ENCODE measurements around the gene KCNE3. TPM values are rescaled to one million over a fixed set of nuclear protein-coding genes. Genes with fewer than 3 reads are reported as not detected.

KCNE3 gene
- total and polyA plus RNA-seq, 2 experiments from 2014 or later = 0.11 to 0.38 TPM

DNA sequence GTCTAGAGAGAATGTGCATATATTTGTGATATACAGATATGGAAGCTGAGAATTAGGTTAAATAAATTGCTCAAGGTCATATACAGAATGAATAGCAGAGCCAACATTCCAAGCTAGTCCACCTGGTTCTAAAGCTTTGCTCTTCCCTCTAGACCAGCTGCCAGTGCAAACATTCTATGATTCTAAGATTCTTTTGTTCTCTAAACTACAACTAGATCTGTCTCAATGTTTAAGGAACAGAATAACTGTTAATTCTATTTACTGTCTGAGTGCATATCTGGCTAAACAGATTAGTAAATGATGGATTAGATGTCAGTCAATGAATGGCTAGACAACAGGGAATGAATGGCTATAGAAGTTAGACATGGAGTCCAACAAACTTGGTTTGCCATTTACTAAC, 19.6 kb downstream of the KCNE3 start:
- TF ChIP-seq EZH2phosphoT487 (IDR thresholded peaks at IDR 0.05; ENCODE audit: insufficient read depth, low read depth) = no peak
- no peak for TF ChIP-seq EZH2 (IDR thresholded peaks at IDR 0.05; ENCODE audit: insufficient read depth, poor library complexity, severe bottlenecking)
- in situ Hi-C loops (cut with MboI) = loop anchor here (5.0 kb wide), 1 partner anchor 195 kb away; no protein-coding TSS in a partner anchor
- no peak for DNase-seq

GRCh38 chr11:74446532-74446938, 20.8 kb downstream of the KCNE3 start:
- H3F3A ChIP-seq (ENCODE audit: insufficient read depth) = no peaks in the 10 kb centered on the region
- no peak overlapping the region for H3K4me3 ChIP-seq
- no peaks in the 10 kb centered on the region for H3K79me2 ChIP-seq (ENCODE audit: insufficient read depth)
- DNase-seq = no peak
- no peak for TF ChIP-seq EZH2phosphoT487 (IDR thresholded peaks at IDR 0.05; ENCODE audit: insufficient read depth, low read depth)
- no peak for TF ChIP-seq EZH2 (IDR thresholded peaks at IDR 0.05; ENCODE audit: insufficient read depth, poor library complexity, severe bottlenecking)
- H3K9ac ChIP-seq = no peak overlapping the region
- H3K27ac ChIP-seq = no peak overlapping the region
- no peaks in the 10 kb centered on the region for H3K36me3 ChIP-seq (ENCODE audit: low read depth)
- H3K4me1 ChIP-seq (ENCODE audit: insufficient read depth) = 0 out of 2 replicates have a peak, but pooled peaks cover 5% of the 10 kb centered on the region
- no peaks in the 10 kb centered on the region for H4K20me1 ChIP-seq (ENCODE audit: insufficient read depth)
- H3K9me2 ChIP-seq (ENCODE audit: insufficient read depth) = no peaks in the 10 kb centered on the region
- no peaks in the 10 kb centered on the region for H3K9me3 ChIP-seq (ENCODE audit: low read depth)
- no peaks in the 10 kb centered on the region for H3K27me3 ChIP-seq (replicated peaks; ENCODE audit: insufficient read depth)
- WGBS, 2 experiments (ENCODE audit: low coverage in 1 of 2, low lambda C conversion rate in 2 of 2, missing lambda C conversion rate in 2 of 2) = 22 to 33% methylated on average over 1 of the region's 1 CpG
- H3K4me2 ChIP-seq (ENCODE audit: unreplicated experiment) = no peak overlapping the region
- H2AFZ ChIP-seq = no peak overlapping the region
- in situ Hi-C loops (cut with MboI) = loop anchor here (5.0 kb wide), 1 partner anchor 194 kb away; no protein-coding TSS in a partner anchor

More for the DNA sequence above, 19.6 kb downstream of the KCNE3 start:
- no peak overlapping the region for H2AFZ ChIP-seq
- H3K27me3 ChIP-seq (replicated peaks; ENCODE audit: insufficient read depth) = no peaks in the 10 kb centered on the region
- H3K36me3 ChIP-seq (ENCODE audit: low read depth) = no peaks in the 10 kb centered on the region
- H3K4me2 ChIP-seq (ENCODE audit: unreplicated experiment) = no peak overlapping the region
- no peaks in the 10 kb centered on the region for H4K20me1 ChIP-seq (ENCODE audit: insufficient read depth)
- H3K27ac ChIP-seq = no peak overlapping the region
- H3K4me1 ChIP-seq (ENCODE audit: insufficient read depth) = 0 out of 2 replicates have a peak, but pooled peaks cover 5% of the 10 kb centered on the region
- H3K9me3 ChIP-seq (ENCODE audit: low read depth) = no peaks in the 10 kb centered on the region
- H3F3A ChIP-seq (ENCODE audit: insufficient read depth) = no peaks in the 10 kb centered on the region
- H3K79me2 ChIP-seq (ENCODE audit: insufficient read depth) = no peaks in the 10 kb centered on the region
- H3K4me3 ChIP-seq = no peak overlapping the region
- H3K9ac ChIP-seq = no peak overlapping the region
- H3K9me2 ChIP-seq (ENCODE audit: insufficient read depth) = no peaks in the 10 kb centered on the region

GRCh38 chr11:74444173-74444826, 23.0 kb downstream of the KCNE3 start:
- no peak overlapping the region for H3K4me2 ChIP-seq (ENCODE audit: unreplicated experiment)

DNA sequence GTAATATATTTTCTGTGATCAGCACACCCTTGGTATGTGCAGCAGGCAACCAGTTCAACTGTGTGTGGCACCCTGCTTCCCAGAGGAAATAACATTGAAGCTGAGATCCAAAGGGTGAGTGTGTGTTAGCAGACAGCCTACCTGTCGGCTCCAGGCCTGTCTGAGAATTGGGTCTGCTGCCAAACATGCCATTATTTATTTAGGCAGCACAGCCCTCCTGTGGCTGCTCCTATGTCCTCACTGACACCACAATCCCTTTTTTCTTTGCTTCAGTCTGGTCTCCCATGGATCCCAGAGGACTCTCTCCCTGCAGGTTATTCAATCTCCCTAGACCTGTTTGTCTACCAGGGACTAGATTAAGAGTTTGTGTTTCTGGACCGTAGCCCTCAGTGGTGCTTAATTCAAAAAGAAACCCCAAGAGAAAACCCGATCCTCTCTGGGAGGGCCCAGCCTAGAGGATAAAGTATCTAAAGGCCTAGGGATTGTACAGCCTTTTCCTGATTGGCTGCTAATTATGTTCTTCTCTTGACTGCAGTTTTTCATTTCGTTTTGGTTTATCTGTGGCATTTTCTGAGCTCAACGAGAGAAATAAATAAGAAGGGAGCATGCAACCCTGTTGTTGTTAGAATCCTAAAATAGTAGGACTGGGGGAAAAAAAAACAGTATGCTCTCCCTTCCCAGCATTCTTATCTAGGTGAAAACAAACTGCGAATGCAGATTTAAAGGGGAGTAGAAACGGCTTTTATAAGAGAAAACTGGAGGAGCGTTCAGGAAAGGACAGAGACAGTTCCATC, 24.1 kb downstream of the KCNE3 start:
- in situ Hi-C loops (cut with MboI) = no loop called here
- H3K9ac ChIP-seq = no peak overlapping the region
- H3K9me2 ChIP-seq (ENCODE audit: insufficient read depth) = no peaks in the 10 kb centered on the region

More at GRCh38 chr11:74444173-74444826, 23.0 kb downstream of the KCNE3 start:
- no peaks in the 10 kb centered on the region for H3K36me3 ChIP-seq (ENCODE audit: low read depth)
- no peaks in the 10 kb centered on the region for H3K27me3 ChIP-seq (replicated peaks; ENCODE audit: insufficient read depth)
- no peak for DNase-seq
- no peaks in the 10 kb centered on the region for H3F3A ChIP-seq (ENCODE audit: insufficient read depth)
- no peak overlapping the region for H3K4me3 ChIP-seq
- no peak overlapping the region for H3K9ac ChIP-seq
- in situ Hi-C loops (cut with MboI) = no loop called here
- 74% methylated on average over 8 to 9 of the region's 9 CpGs for WGBS, 2 experiments (ENCODE audit: low coverage in 1 of 2, low lambda C conversion rate in 2 of 2, missing lambda C conversion rate in 2 of 2)
- H3K27ac ChIP-seq = no peak overlapping the region
- H3K9me2 ChIP-seq (ENCODE audit: insufficient read depth) = no peaks in the 10 kb centered on the region
- H3K9me3 ChIP-seq (ENCODE audit: low read depth) = no peaks in the 10 kb centered on the region
- no peaks in the 10 kb centered on the region for H4K20me1 ChIP-seq (ENCODE audit: insufficient read depth)
- no peaks in the 10 kb centered on the region for H3K79me2 ChIP-seq (ENCODE audit: insufficient read depth)
- H3K4me1 ChIP-seq (ENCODE audit: insufficient read depth) = no peaks in the 10 kb centered on the region
- no peak for TF ChIP-seq EZH2phosphoT487 (IDR thresholded peaks at IDR 0.05; ENCODE audit: insufficient read depth, low read depth)
- TF ChIP-seq EZH2 (IDR thresholded peaks at IDR 0.05; ENCODE audit: insufficient read depth, poor library complexity, severe bottlenecking) = no peak
- no peak overlapping the region for H2AFZ ChIP-seq

More for the DNA sequence above, 24.1 kb downstream of the KCNE3 start:
- no peak overlapping the region for H3K27ac ChIP-seq
- H3K4me2 ChIP-seq (ENCODE audit: unreplicated experiment) = no peak overlapping the region
- no peaks in the 10 kb centered on the region for H3F3A ChIP-seq (ENCODE audit: insufficient read depth)
- H4K20me1 ChIP-seq (ENCODE audit: insufficient read depth) = no peaks in the 10 kb centered on the region
- no peaks in the 10 kb centered on the region for H3K27me3 ChIP-seq (replicated peaks; ENCODE audit: insufficient read depth)
- H2AFZ ChIP-seq = no peak overlapping the region
- no peaks in the 10 kb centered on the region for H3K9me3 ChIP-seq (ENCODE audit: low read depth)
- no peak for TF ChIP-seq EZH2 (IDR thresholded peaks at IDR 0.05; ENCODE audit: insufficient read depth, poor library complexity, severe bottlenecking)
- no peak overlapping the region for H3K4me3 ChIP-seq
- H3K36me3 ChIP-seq (ENCODE audit: low read depth) = no peaks in the 10 kb centered on the region
- no peaks in the 10 kb centered on the region for H3K4me1 ChIP-seq (ENCODE audit: insufficient read depth)
- DNase-seq = no peak
- WGBS, 2 experiments (ENCODE audit: low coverage in 1 of 2, low lambda C conversion rate in 2 of 2, missing lambda C conversion rate in 2 of 2) = 71 to 80% methylated on average over 8 of the region's 8 CpGs
- H3K79me2 ChIP-seq (ENCODE audit: insufficient read depth) = no peaks in the 10 kb centered on the region
